RWPE1 (cell line): ENCODE measurements around the gene MLLT11.

Experiments
- CTCF ChIA-PET: fragments of 350-600 bp; sonication (Branson Sonifier 250); formaldehyde crosslinking; extraction: SDS; loops from one replicate; lab custom pipeline; 2021; lab: Yijun Ruan, JAX
- POLR2A ChIA-PET: fragments of 400-600 bp; formaldehyde crosslinking; extraction: SDS; loops from one replicate; lab custom pipeline; 2020; ENCODE audit warnings: antibody characterized with exemption; ENCODE audit not compliant: low non-redundant PET; lab: Yijun Ruan, JAX
- DNase-seq: peaks from one replicate; pipeline ENCODE4 v3.0.0; 2012; ENCODE audit warnings: low spot score
- H3K27ac ChIP-seq: fragments of 450-650 bp; 2 replicates; pipeline ENCODE4 v1.5.1; 2017
- TF ChIP-seq, protein P1 (sequence below): fragments of 450-650 bp; conservative IDR thresholded peaks from 2 replicates; pipeline ENCODE4 v1.5.1; 2017; ENCODE audit warnings: low read depth, mild to moderate bottlenecking

The MLLT11 gene

DNA sequence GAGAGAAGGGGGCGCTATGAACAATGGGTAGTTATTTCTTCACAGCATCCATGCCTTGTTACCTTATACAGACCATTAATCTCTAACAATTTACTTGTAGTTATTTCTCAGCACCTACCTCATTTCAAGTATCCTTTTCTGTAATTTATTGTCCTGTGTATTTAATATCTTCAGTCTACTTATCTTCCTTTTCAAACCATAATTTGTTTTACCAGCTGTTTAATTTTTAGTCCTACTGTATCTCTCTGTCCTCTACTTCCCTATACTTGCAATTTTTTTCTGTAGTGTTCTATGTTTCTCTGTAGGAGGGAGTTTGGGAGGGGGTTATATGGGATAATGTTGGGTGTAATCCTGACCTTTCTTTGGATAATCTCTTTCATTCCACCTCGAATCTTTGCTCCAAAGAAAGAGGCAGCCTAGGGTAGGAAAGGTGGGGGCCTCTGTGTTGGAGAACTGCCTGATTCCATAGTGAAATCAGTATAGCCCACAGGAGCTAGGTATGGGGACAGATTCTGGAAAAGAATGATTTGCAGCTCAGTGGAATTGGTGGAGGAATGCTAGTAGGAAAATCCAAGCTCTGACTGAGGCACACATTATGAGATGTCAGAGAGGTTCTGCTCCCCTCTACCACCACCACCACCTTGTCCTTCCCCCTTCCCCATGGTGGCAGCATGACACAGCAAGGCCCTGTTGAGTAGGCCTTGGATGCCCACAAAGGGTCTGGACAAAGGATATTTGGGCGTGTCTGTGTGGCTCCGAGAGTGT lies 642 bp downstream of the MLLT11 start:
- TF ChIP-seq, protein P1, sequence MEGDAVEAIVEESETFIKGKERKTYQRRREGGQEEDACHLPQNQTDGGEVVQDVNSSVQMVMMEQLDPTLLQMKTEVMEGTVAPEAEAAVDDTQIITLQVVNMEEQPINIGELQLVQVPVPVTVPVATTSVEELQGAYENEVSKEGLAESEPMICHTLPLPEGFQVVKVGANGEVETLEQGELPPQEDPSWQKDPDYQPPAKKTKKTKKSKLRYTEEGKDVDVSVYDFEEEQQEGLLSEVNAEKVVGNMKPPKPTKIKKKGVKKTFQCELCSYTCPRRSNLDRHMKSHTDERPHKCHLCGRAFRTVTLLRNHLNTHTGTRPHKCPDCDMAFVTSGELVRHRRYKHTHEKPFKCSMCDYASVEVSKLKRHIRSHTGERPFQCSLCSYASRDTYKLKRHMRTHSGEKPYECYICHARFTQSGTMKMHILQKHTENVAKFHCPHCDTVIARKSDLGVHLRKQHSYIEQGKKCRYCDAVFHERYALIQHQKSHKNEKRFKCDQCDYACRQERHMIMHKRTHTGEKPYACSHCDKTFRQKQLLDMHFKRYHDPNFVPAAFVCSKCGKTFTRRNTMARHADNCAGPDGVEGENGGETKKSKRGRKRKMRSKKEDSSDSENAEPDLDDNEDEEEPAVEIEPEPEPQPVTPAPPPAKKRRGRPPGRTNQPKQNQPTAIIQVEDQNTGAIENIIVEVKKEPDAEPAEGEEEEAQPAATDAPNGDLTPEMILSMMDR = no peak
- DNase-seq = no peak
- peak overlapping the region; percentile 88 for H3K27ac ChIP-seq
- CTCF ChIA-PET = interaction anchor here (0.6 to 1.9 kb wide), 2 partner anchors 13 to 323 kb away, joined by 4 to 8 read pairs; partner anchors contain the start of gene C1orf56
- POLR2A ChIA-PET = no interaction called here

DNA sequence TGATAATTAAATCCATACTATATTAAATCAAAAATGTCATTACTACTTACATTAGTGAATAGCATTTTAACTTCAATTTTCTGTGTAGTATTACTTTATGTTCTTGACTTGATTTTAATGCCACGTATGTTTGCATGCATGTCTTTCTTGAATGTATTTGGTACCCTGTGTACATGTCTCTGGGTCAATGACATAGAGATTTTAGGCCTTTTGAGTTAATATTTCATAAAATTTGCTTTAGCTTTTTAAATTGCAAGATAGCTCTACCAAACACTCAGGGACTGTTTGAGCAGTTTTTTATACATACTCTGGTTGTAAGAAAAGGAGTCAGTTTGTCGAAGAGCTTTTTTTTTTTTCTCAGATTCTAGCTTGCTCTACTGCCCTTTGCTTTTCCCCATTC lies 1.5 kb downstream of the MLLT11 start:
- no peak overlapping the region for H3K27ac ChIP-seq
- ChIA-PET POLR2A (interaction anchor here (0.6 kb wide), 1 partner anchor 16 kb away, joined by 4 read pairs; no protein-coding TSS in a partner anchor), CTCF (interaction anchor here (0.5 to 0.6 kb wide), 2 partner anchors 98 to 609 kb away, joined by 3 to 7 read pairs; no protein-coding TSS in a partner anchor)
- TF ChIP-seq, protein P1 = no peak
- no peak for DNase-seq

DNA sequence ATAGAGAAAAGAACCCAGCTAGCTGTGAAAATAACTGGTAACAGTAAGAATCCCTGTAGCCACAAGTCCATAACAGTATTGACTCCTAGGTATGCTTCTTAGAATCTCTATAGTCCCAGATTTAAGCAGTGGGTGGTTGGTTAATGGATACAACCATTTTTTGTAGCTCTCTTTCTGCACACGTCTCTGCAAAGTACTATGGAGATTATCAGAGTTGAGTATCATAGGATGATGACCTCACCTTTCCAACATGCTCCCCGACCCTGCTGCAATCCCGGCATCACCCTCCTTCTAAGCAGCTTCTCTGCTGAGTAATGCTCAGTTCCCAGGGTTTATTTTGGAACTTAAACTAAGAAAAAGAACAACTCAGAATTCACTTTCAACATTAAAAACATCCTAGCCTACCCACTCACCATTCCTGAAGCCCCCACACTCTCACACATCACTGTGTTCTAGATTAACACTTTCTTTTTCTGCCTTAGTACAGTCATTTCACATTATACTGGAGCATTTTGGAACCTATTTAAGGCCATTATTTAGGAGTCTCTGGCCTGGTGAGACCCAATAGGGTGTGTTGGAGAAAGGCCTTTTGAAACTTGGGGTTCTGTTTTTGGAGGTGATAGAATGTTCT lies 2.7 kb downstream of the MLLT11 start:
- peak; percentile 60 for DNase-seq
- CTCF ChIA-PET = interaction anchor here (1.1 kb wide), 1 partner anchor 38 kb away, joined by 3 read pairs; no protein-coding TSS in a partner anchor

DNA sequence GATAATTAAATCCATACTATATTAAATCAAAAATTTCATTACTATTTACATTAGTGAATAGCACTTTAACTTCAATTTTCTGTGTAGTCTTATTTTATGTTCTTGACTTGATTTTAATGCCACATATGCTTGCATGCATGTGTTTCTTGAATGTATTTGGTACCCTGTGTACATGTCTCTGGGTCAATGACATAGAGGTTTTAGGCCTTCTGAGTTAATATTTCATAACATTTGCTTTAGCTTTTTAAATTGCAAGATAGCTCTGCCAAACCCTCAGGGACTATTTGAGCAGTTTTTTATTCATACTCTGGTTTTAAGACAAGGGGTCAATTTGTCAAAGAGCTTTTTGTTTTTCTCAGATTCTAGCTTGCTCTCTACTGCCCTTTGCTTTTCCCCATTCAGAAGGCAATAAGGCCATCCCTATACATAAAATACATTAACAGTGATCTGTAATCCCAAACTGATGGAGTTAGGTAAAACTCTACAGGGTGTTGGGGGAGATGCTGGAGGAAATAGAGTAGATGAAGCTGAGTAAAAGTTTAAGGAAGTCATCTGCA lies 5.0 kb downstream of the MLLT11 start:
- ChIA-PET POLR2A (no interaction called here), CTCF (interaction anchor here (0.9 kb wide), 1 partner anchor 165 kb away, joined by 3 read pairs; no protein-coding TSS in a partner anchor)
- H3K27ac ChIP-seq = no peak overlapping the region
- DNase-seq = no peak
- TF ChIP-seq, protein P1 = no peak

More for the DNA sequence above, 2.7 kb downstream of the MLLT11 start:
- POLR2A ChIA-PET = no interaction called here
- TF ChIP-seq, protein P1 = no peak
- H3K27ac ChIP-seq = peak overlapping the region; percentile 34; the same call in 1 of the 2 replicates

DNA sequence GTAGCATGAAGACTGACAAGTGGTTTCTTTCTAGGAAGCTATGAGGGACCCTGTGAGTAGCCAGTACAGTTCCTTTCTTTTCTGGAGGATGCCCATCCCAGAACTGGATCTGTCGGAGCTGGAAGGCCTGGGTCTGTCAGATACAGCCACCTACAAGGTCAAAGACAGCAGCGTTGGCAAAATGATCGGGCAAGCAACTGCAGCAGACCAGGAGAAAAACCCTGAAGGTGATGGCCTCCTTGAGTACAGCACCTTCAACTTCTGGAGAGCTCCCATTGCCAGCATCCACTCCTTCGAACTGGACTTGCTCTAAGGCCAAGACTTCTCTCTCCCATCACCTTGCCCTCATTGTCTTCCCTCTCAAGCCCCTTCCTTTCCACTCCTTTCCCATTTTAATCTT lies 7.0 kb downstream of the MLLT11 start:
- CTCF ChIA-PET = no interaction called here
- POLR2A ChIA-PET = no interaction called here

More for the DNA sequence above, 7.0 kb downstream of the MLLT11 start:
- H3K27ac ChIP-seq = no peak overlapping the region
- DNase-seq = no peak
- TF ChIP-seq, protein P1 = no peak
